ENCODE data around the gene ULK2.
A peak's percentile ranks its signal among the peaks of the same experiment; 100 is the strongest.

Gene ULK2

GRCh38 chr17:19744492-19744891 is 123.2 kb downstream of the ULK2 start:
- peak overlapping the region; percentile 7 for H3K4me3 ChIP-seq (ENCODE audit: control insufficient read depth, low read depth, low read length)
- no peak for TF ChIP-seq CTCF (conservative IDR thresholded peaks at IDR 0.05; ENCODE audit: control insufficient read depth, insufficient read depth, low read depth, low read length)
- DNase-seq (ENCODE audit: low read depth): no peak

GRCh38 chr17:19743101-19744100 is 124.3 kb downstream of the ULK2 start:
- H3K4me3 ChIP-seq (ENCODE audit: control insufficient read depth, low read depth, low read length): no peak overlapping the region
- no peak for TF ChIP-seq CTCF (conservative IDR thresholded peaks at IDR 0.05; ENCODE audit: control insufficient read depth, insufficient read depth, low read depth, low read length)
- no peak for DNase-seq (ENCODE audit: low read depth)

GRCh38 chr17:19742495-19742894 is 125.2 kb downstream of the ULK2 start:
- no peak for DNase-seq (ENCODE audit: low read depth)
- TF ChIP-seq CTCF (conservative IDR thresholded peaks at IDR 0.05; ENCODE audit: control insufficient read depth, insufficient read depth, low read depth, low read length): no peak
- no peak overlapping the region for H3K4me3 ChIP-seq (ENCODE audit: control insufficient read depth, low read depth, low read length)

GRCh38 chr17:19741832-19742457 is 125.8 kb downstream of the ULK2 start:
- no peak for DNase-seq (ENCODE audit: low read depth)
- no peak overlapping the region for H3K4me3 ChIP-seq (ENCODE audit: control insufficient read depth, low read depth, low read length)
- no peak for TF ChIP-seq CTCF (conservative IDR thresholded peaks at IDR 0.05; ENCODE audit: control insufficient read depth, insufficient read depth, low read depth, low read length)

GRCh38 chr17:19740933-19741332 is 126.8 kb downstream of the ULK2 start:
- TF ChIP-seq CTCF (conservative IDR thresholded peaks at IDR 0.05; ENCODE audit: control insufficient read depth, insufficient read depth, low read depth, low read length): no peak
- no peak overlapping the region for H3K4me3 ChIP-seq (ENCODE audit: control insufficient read depth, low read depth, low read length)
- DNase-seq (ENCODE audit: low read depth): no peak

- DNase-seq (ENCODE audit: low read depth): no peak
- no peak for TF ChIP-seq CTCF (conservative IDR thresholded peaks at IDR 0.05; ENCODE audit: control insufficient read depth, insufficient read depth, low read depth, low read length)
- H3K4me3 ChIP-seq (ENCODE audit: control insufficient read depth, low read depth, low read length): no peak overlapping the region
These were observed 128.2 kb downstream of the ULK2 start for GRCh38 chr17:19739241-19740201.

All from fibroblast of mammary gland (primary cell).